H9 (cell line): ENCODE measurements around the gene KLK10. TPM values are rescaled to one million over a fixed set of nuclear protein-coding genes. Genes with fewer than 3 reads are reported as not detected.

Experiments used
- DNase-seq: peaks from one replicate; pipeline ENCODE4 v3.0.0-alpha.2; 2017
- H2AFZ ChIP-seq: one replicate; pipeline ENCODE4 v1.6.1; 2013; ENCODE audit warnings: mild to moderate bottlenecking, low read length, control low read depth, moderate library complexity
- H2AK5ac ChIP-seq: 2 replicates; pipeline ENCODE4 v1.6.1; 2013; ENCODE audit warnings: low read length, control low read depth, mixed read lengths; ENCODE audit not compliant: insufficient read length
- H2BK120ac ChIP-seq: one replicate; pipeline ENCODE4 v1.6.1; 2013; ENCODE audit warnings: low read depth, mild to moderate bottlenecking, low read length, control low read depth, inconsistent platforms; ENCODE audit not compliant: poor library complexity, severe bottlenecking
- H2BK12ac ChIP-seq: 2 replicates; pipeline ENCODE4 v1.6.1; 2013; ENCODE audit warnings: low read length, control low read depth, mixed read lengths, low read depth; ENCODE audit not compliant: insufficient read length
- H2BK15ac ChIP-seq: 2 replicates; pipeline ENCODE4 v1.6.1; 2013; ENCODE audit warnings: low read depth, low read length, control low read depth
- H2BK20ac ChIP-seq: one replicate; pipeline ENCODE4 v1.6.1; 2013; ENCODE audit warnings: low read depth, mild to moderate bottlenecking, low read length, control low read depth, inconsistent platforms; ENCODE audit not compliant: poor library complexity, severe bottlenecking
- H2BK5ac ChIP-seq: 2 replicates; pipeline ENCODE4 v1.6.1; 2013; ENCODE audit warnings: low read length, control low read depth, mixed read lengths; ENCODE audit not compliant: insufficient read length
- H3K14ac ChIP-seq: 2 replicates; pipeline ENCODE4 v1.6.1; 2013; ENCODE audit warnings: low read length, control low read depth; ENCODE audit not compliant: insufficient read depth
- H3K18ac ChIP-seq: 2 replicates; pipeline ENCODE4 v1.6.1; 2013; ENCODE audit warnings: low read depth, mild to moderate bottlenecking, mixed read lengths, low read length, control low read depth; ENCODE audit not compliant: insufficient read length
- H3K23ac ChIP-seq: 2 replicates; pipeline ENCODE4 v1.6.1; 2013; ENCODE audit warnings: low read length, control low read depth, mixed read lengths, low read depth; ENCODE audit not compliant: insufficient read length
- H3K23me2 ChIP-seq: 2 replicates; pipeline ENCODE4 v1.6.1; 2013; ENCODE audit warnings: low read depth, mild to moderate bottlenecking, mixed read lengths, low read length, control low read depth; ENCODE audit not compliant: insufficient read length, poor library complexity, severe bottlenecking
- H3K27ac ChIP-seq: 2 replicates; pipeline ENCODE4 v1.5.1; 2013; ENCODE audit warnings: low read length, control low read depth, mixed read lengths, low read depth; ENCODE audit not compliant: insufficient read length
- H3K27me3 ChIP-seq: 2 replicates; pipeline ENCODE4 v1.6.1; 2013; ENCODE audit warnings: low read length, control low read depth, inconsistent platforms; ENCODE audit not compliant: insufficient read depth
- H3K4ac ChIP-seq: 2 replicates; pipeline ENCODE4 v1.6.1; 2013; ENCODE audit warnings: low read depth, mild to moderate bottlenecking, control low read depth, inconsistent platforms, low read length, moderate library complexity
- H3K4me1 ChIP-seq: 2 replicates; pipeline ENCODE4 v1.6.1; 2013; ENCODE audit warnings: low read length, control low read depth, inconsistent platforms; ENCODE audit not compliant: insufficient read depth
- H3K4me2 ChIP-seq: 2 replicates; pipeline ENCODE4 v1.6.1; 2013; ENCODE audit warnings: low read length, control low read depth, mixed read lengths; ENCODE audit not compliant: insufficient read length, insufficient read depth
- H3K56ac ChIP-seq: 2 replicates; pipeline ENCODE4 v1.6.1; 2013; ENCODE audit warnings: low read depth, mild to moderate bottlenecking, mixed read lengths, low read length, control low read depth; ENCODE audit not compliant: insufficient read length
- H3K79me1 ChIP-seq: 2 replicates; pipeline ENCODE4 v1.6.1; 2013; ENCODE audit warnings: low read depth, mild to moderate bottlenecking, moderate library complexity, low read length, control low read depth, inconsistent platforms; ENCODE audit not compliant: insufficient read depth, poor library complexity, severe bottlenecking
- H3K79me2 ChIP-seq: 2 replicates; pipeline ENCODE4 v1.6.1; 2013; ENCODE audit warnings: low read length, control low read depth, inconsistent platforms; ENCODE audit not compliant: insufficient read depth
- H3K9ac ChIP-seq: 2 replicates; pipeline ENCODE4 v1.6.1; 2013; ENCODE audit warnings: low read length, control low read depth, mixed read lengths; ENCODE audit not compliant: insufficient read length; ENCODE audit errors: extremely low read depth
- H3K9me3 ChIP-seq: one replicate; pipeline ENCODE4 v1.6.1; 2013; ENCODE audit warnings: low read depth, low read length, inconsistent platforms; ENCODE audit not compliant: control insufficient read depth
- H3T11ph ChIP-seq: one replicate; pipeline ENCODE4 v1.6.1; 2013; ENCODE audit warnings: mild to moderate bottlenecking, low read length, control low read depth, inconsistent platforms
- H4K20me1 ChIP-seq: one replicate; pipeline ENCODE4 v1.6.1; 2013; ENCODE audit not compliant: control insufficient read depth, insufficient read length, insufficient read depth
- H4K5ac ChIP-seq: 2 replicates; pipeline ENCODE4 v1.6.1; 2013; ENCODE audit warnings: low read depth, mild to moderate bottlenecking, mixed read lengths, low read length, control low read depth; ENCODE audit not compliant: insufficient read length
- H4K8ac ChIP-seq: replicated peaks from 2 replicates; pipeline ENCODE4 v1.6.1; 2013; ENCODE audit warnings: low read length, control low read depth, mixed read lengths, low read depth; ENCODE audit not compliant: insufficient read length
- H4K91ac ChIP-seq: 2 replicates; pipeline ENCODE4 v1.6.1; 2013; ENCODE audit warnings: low read depth, mild to moderate bottlenecking, moderate library complexity, mixed read lengths, low read length, control low read depth; ENCODE audit not compliant: insufficient read length
- H3K27ac Mint-ChIP-seq, 3 experiments: 2 replicates in 2 of 3; 3 replicates in 1 of 3; pipeline ENCODE4 v1.8.0; 2020 to 2021; ENCODE audit warnings: mixed read lengths in 3 of 3, mild to moderate bottlenecking in 1 of 3, moderate library complexity in 1 of 3
- H3K27me3 Mint-ChIP-seq: 2 replicates; pipeline ENCODE4 v1.8.0; 2021; ENCODE audit warnings: low read depth, mild to moderate bottlenecking, moderate library complexity, mixed read lengths
- H3K36me3 Mint-ChIP-seq, 3 experiments: 2 replicates in 2 of 3; 3 replicates in 1 of 3; pipeline ENCODE4 v1.8.0; 2020 to 2021; ENCODE audit warnings: low read depth in 3 of 3, mixed read lengths in 3 of 3; ENCODE audit not compliant: insufficient read depth in 1 of 3
- H3K4me1 Mint-ChIP-seq, 2 experiments: 2 replicates each; pipeline ENCODE4 v1.8.0; 2020; ENCODE audit warnings: mixed read lengths in 2 of 2
- H3K4me3 Mint-ChIP-seq, 2 experiments: 2 replicates in 1 of 2; 3 replicates in 1 of 2; pipeline ENCODE4 v1.8.0; 2020 to 2021; ENCODE audit warnings: mild to moderate bottlenecking in 2 of 2, mixed read lengths in 2 of 2, moderate library complexity in 1 of 2
- H3K9me3 Mint-ChIP-seq, 2 experiments: 2 replicates in 1 of 2; 3 replicates in 1 of 2; pipeline ENCODE4 v1.8.0; 2020; ENCODE audit warnings: mild to moderate bottlenecking in 2 of 2, mixed read lengths in 2 of 2, moderate library complexity in 1 of 2
- WGBS: extraction: QIAGEN DNeasy Blood & Tissue Kit; methylation state at CpG from one replicate; pipeline ENCODE4 v1.1.7; 2013; ENCODE audit warnings: missing lambda C conversion rate, low lambda C conversion rate, mixed read lengths; ENCODE audit not compliant: insufficient read length; ENCODE audit errors: extremely low coverage; 5-methylcytosine and 5-hydroxymethylcytosine counted together
- total RNA-seq: library from RNA; stranded (reverse); gene quantifications from 2 replicates; pipeline ENCODE4 v1.2.1, GENCODE V29; 2021
- TF ChIP-seq, protein P1 (sequence below): fragments of 200-600 bp; sonication (generic); conservative IDR thresholded peaks from 3 replicates; pipeline ENCODE4 v1.8.0; 2021; ENCODE audit warnings: antibody characterized with exemption, mild to moderate bottlenecking

Gene KLK10
- total RNA-seq, 1 experiment from 2014 or later = 1.3 TPM

DNA sequence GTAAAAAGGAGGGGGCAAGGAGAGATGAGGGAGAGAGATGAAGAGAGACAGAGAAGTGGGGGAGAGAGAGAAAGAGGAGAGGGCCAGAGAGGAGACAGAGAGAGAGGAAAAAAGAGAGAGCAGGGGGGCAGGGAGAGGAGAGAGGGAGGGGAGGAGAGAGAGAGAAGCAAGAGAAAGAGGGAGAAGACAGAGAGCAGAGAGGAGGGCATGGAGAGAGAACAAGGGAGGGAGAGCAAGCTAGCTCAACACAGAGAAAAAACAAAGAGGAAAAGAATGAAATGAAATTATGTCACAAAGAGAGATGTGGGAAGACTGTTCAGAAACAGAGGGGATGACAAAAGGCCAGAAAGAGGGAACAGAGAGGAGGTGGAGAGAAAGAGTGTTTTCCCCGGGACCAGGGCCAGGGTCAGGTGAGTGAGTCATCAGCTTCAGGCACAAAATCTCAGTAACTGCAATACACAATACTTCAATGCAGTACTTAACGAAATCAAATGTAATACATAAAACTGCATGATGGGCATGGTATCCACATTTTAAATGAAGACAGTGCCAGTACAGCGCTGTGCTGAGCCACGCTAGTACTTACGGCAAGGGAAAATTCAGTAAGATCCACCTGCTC is 40.6 kb downstream of the KLK10 start:
- H3K14ac ChIP-seq = no peak overlapping the region
- H4K8ac ChIP-seq = no peak overlapping the region
- no peak overlapping the region for H2BK5ac ChIP-seq
- H3K9me3 ChIP-seq = no peaks in the 10 kb centered on the region
- no peak for DNase-seq
- Mint-ChIP-seq H3K9me3 (no peaks in the 10 kb centered on the region), H3K36me3 (no peaks in the 10 kb centered on the region), H3K4me3 (no peak overlapping the region), H3K27me3 (peaks cover 16% of the 10 kb centered on the region), H3K4me1 (peaks cover 40 to 58% of the 10 kb centered on the region in 2 experiments), H3K27ac (no peak overlapping the region)
- no peaks in the 10 kb centered on the region for H3K23me2 ChIP-seq
- H3K27me3 ChIP-seq = no peaks in the 10 kb centered on the region
- H3K18ac ChIP-seq = no peak overlapping the region
- no peak overlapping the region for H3K4ac ChIP-seq
- no peaks in the 10 kb centered on the region for H4K20me1 ChIP-seq
- no peak overlapping the region for H2AK5ac ChIP-seq
- WGBS = no CpG with 5 or more reads among the region's 5 CpGs
- H2BK12ac ChIP-seq = no peak overlapping the region
- H3K9ac ChIP-seq = no peak overlapping the region
- H4K5ac ChIP-seq = no peak overlapping the region
- no peak overlapping the region for H2BK120ac ChIP-seq
- no peak overlapping the region for H3K4me2 ChIP-seq
- H4K91ac ChIP-seq = no peak overlapping the region
- H3K79me2 ChIP-seq = no peaks in the 10 kb centered on the region
- peaks cover 6% of the 10 kb centered on the region; the same call in 1 of the 2 replicates for H3K4me1 ChIP-seq
- H2BK20ac ChIP-seq = no peak overlapping the region
- H3K56ac ChIP-seq = no peak overlapping the region
- H3K79me1 ChIP-seq = no peaks in the 10 kb centered on the region
- no peak overlapping the region for H2BK15ac ChIP-seq
- TF ChIP-seq, protein P1, sequence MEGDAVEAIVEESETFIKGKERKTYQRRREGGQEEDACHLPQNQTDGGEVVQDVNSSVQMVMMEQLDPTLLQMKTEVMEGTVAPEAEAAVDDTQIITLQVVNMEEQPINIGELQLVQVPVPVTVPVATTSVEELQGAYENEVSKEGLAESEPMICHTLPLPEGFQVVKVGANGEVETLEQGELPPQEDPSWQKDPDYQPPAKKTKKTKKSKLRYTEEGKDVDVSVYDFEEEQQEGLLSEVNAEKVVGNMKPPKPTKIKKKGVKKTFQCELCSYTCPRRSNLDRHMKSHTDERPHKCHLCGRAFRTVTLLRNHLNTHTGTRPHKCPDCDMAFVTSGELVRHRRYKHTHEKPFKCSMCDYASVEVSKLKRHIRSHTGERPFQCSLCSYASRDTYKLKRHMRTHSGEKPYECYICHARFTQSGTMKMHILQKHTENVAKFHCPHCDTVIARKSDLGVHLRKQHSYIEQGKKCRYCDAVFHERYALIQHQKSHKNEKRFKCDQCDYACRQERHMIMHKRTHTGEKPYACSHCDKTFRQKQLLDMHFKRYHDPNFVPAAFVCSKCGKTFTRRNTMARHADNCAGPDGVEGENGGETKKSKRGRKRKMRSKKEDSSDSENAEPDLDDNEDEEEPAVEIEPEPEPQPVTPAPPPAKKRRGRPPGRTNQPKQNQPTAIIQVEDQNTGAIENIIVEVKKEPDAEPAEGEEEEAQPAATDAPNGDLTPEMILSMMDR = no peak
- H3K23ac ChIP-seq = no peak overlapping the region
- no peak overlapping the region for H3K27ac ChIP-seq
- no peak overlapping the region for H3T11ph ChIP-seq
- H2AFZ ChIP-seq = no peak overlapping the region
